DMS153 treated with DMSO at 0.1 percent for 48 hours (cell line): ENCODE measurements around the gene MGAT4C.

Experiments
- DNase-seq: peaks from one replicate; lab custom pipeline; 2025; ENCODE audit not compliant: unreplicated experiment; lab: John Stamatoyannopoulos, UW

The MGAT4C gene

GRCh38 chr12:85983601-85984000 is 272.6 kb downstream of the MGAT4C start:
- no peak for DNase-seq

- DNase-seq = no peak
Measured at GRCh38 chr12:85979641-85980040, 276.6 kb downstream of the MGAT4C start.

- DNase-seq = no peak
Measured at GRCh38 chr12:85975716-85976115, 280.5 kb downstream of the MGAT4C start.

GRCh38 chr12:85971800-85972199 is 284.4 kb downstream of the MGAT4C start:
- DNase-seq = no peak

GRCh38 chr12:85968606-85969005 is 287.6 kb downstream of the MGAT4C start:
- DNase-seq = no peak

- DNase-seq = no peak
Measured at GRCh38 chr12:85963326-85963725, 292.9 kb downstream of the MGAT4C start.

GRCh38 chr12:85956081-85956480 is 300.1 kb downstream of the MGAT4C start:
- DNase-seq = no peak

GRCh38 chr12:85955127-85955526 is 301.1 kb downstream of the MGAT4C start:
- DNase-seq = peak; percentile 23

- DNase-seq = peak; percentile 34
Measured at GRCh38 chr12:85951823-85952222, 304.4 kb downstream of the MGAT4C start.

GRCh38 chr12:85949253-85949652 is 306.9 kb downstream of the MGAT4C start:
- DNase-seq = no peak

GRCh38 chr12:85948340-85948739 is 307.9 kb downstream of the MGAT4C start:
- DNase-seq = no peak

GRCh38 chr12:85947286-85947685 is 308.9 kb downstream of the MGAT4C start:
- no peak for DNase-seq

GRCh38 chr12:85946375-85946774 is 309.8 kb downstream of the MGAT4C start:
- no peak for DNase-seq

GRCh38 chr12:85927166-85927565 is 329.0 kb downstream of the MGAT4C start:
- DNase-seq = no peak

- DNase-seq = peak; percentile 19
Measured at GRCh38 chr12:85923767-85924331, 332.3 kb downstream of the MGAT4C start.

GRCh38 chr12:85920324-85920947 is 335.8 kb downstream of the MGAT4C start:
- peak; percentile 55 for DNase-seq
